K562 (cell line): Measurements from ENCODE around the gene GADD45GIP1. TPM values are rescaled to one million over a fixed set of nuclear protein-coding genes. Genes with fewer than 3 reads are reported as not detected.
A peak's percentile ranks its signal among the peaks of the same experiment; 100 is the strongest.

Source experiments
- ASH1L ChIP-seq: fragments of 450-650 bp; IDR thresholded peaks from 2 replicates; pipeline ENCODE4 v1.6.1; 2018; ENCODE audit warnings: borderline replicate concordance, mild to moderate bottlenecking, low read depth; ENCODE audit not compliant: partially characterized antibody
- BHLHE40 ChIP-seq: IDR thresholded peaks from 2 replicates; pipeline ENCODE4 v1.6.1; 2011; ENCODE audit warnings: low read length, improper control_type of control experiment
- CAMTA2 ChIP-seq: fragments of 250-450 bp; sonication (Bioruptor Pico); conservative IDR thresholded peaks from 2 replicates; pipeline ENCODE4 v1.5.1; 2022
- CHD1 ChIP-seq: fragments of 200-600 bp; sonication (generic); IDR thresholded peaks from one replicate; pipeline ENCODE4 v1.6.1; 2012; ENCODE audit warnings: mild to moderate bottlenecking, moderate library complexity, low read length, inconsistent platforms
- CUX1 ChIP-seq: fragments of 200-800 bp; sonication (Bioruptor generic); IDR thresholded peaks from 2 replicates; pipeline ENCODE4 v1.6.1; 2016; ENCODE audit warnings: missing genetic modification characterization, missing compliant biosample characterization
- GMEB1 ChIP-seq: fragments of 250-450 bp; sonication (Bioruptor Pico); IDR thresholded peaks from 2 replicates; pipeline ENCODE4 v1.4.0; 2020; ENCODE audit warnings: mild to moderate bottlenecking
- HMGXB4 ChIP-seq: sonication (generic); formaldehyde crosslinking; IDR thresholded peaks from 2 replicates; pipeline ENCODE4 v1.8.1; 2023; ENCODE audit warnings: mild to moderate bottlenecking, missing genetic modification reagents
- NFIX ChIP-seq: fragments of 250-450 bp; sonication (Bioruptor Pico); IDR thresholded peaks from 2 replicates; pipeline ENCODE4 v1.4.0; 2020; ENCODE audit warnings: low read depth, mild to moderate bottlenecking, moderate library complexity
- NR3C1 ChIP-seq: sonication (generic); formaldehyde crosslinking; IDR thresholded peaks from 2 replicates; pipeline ENCODE4 v1.8.1; 2022; ENCODE audit warnings: missing genetic modification reagents
- PHF8 ChIP-seq: fragments of 200-600 bp; sonication (generic); IDR thresholded peaks from 2 replicates; pipeline ENCODE4 v1.6.1; 2012; ENCODE audit warnings: mixed run types, mild to moderate bottlenecking, inconsistent platforms, low read length, moderate library complexity, borderline replicate concordance
- RUNX1 ChIP-seq: sonication (generic); IDR thresholded peaks from 2 replicates; pipeline ENCODE4 v1.6.1; 2016; ENCODE audit warnings: antibody characterized with exemption, low read depth
- STAT5B ChIP-seq: fragments of 250-450 bp; sonication (Bioruptor Pico); IDR thresholded peaks from 2 replicates; pipeline ENCODE4 v1.8.0; 2021; ENCODE audit warnings: mild to moderate bottlenecking, inconsistent platforms
- TRIM28 ChIP-seq: fragments of 450-650 bp; IDR thresholded peaks from 2 replicates; pipeline ENCODE4 v1.6.1; 2017
- U2AF1 ChIP-seq: fragments of 200-400 bp; formaldehyde crosslinking; optimal IDR thresholded peaks from 2 replicates; pipeline ENCODE3; 2017; ENCODE audit warnings: mild to moderate bottlenecking, low read depth, low read length, moderate library complexity
- ZKSCAN1 ChIP-seq: fragments of 150-350 bp; IDR thresholded peaks from 2 replicates; pipeline ENCODE4 v1.6.1; 2016; ENCODE audit warnings: low read depth, low read length
- ZNF282 ChIP-seq: sonication (generic); formaldehyde crosslinking; IDR thresholded peaks from 2 replicates; pipeline ENCODE4 v1.8.1; 2023; ENCODE audit warnings: missing genetic modification reagents
- ZNF584 ChIP-seq: fragments of 200-800 bp; sonication (Bioruptor generic); IDR thresholded peaks from 2 replicates; pipeline ENCODE4 v1.6.1; 2016; ENCODE audit warnings: low read depth, mild to moderate bottlenecking, missing genetic modification characterization, missing compliant biosample characterization
- ZNF655 ChIP-seq: fragments of 250-450 bp; sonication (Bioruptor Pico); IDR thresholded peaks from 2 replicates; pipeline ENCODE4 v1.5.0; 2021
- polyA plus RNA-seq, 8 experiments: library from polyadenylated mRNA; depleted of rRNA in 4 of 8; stranded (reverse) in 5 of 8; unstranded in 3 of 8; fragments of >200 nt; fragmentation: Nextera tagmentation in 2 of 8; fragmentation: Illumina TruSeq in 1 of 8; extraction: Ambion mirVana in 2 of 8; extraction: Trizol in 1 of 8; gene quantifications; 2 replicates each; pipeline versions ENCODE4 v1.2.1 to v1.2.3, GENCODE V29; 2011 to 2014; ENCODE audit warnings: inconsistent platforms in 1 of 8, missing spikeins in 1 of 8
- total RNA-seq, 7 experiments: library from RNA; depleted of rRNA in 6 of 7; stranded (reverse); fragments of >200 nt in 6 of 7; fragmentation: Illumina TruSeq in 2 of 7; extraction: Trizol in 2 of 7; gene quantifications; 2 replicates each; pipeline versions ENCODE4 v1.2.1 to v1.2.3, GENCODE V29; 2011 to 2021; ENCODE audit warnings: low replicate concordance in 1 of 7

Gene GADD45GIP1
- total and polyA plus RNA-seq, 9 of the 15 experiments (the other 6 are each of a cell fraction or from before 2014, with no cell fraction given), result 5.1 to 161 (median 29.2) TPM

GRCh38 chr19:12965017-12965811, 8.2 kb upstream of the GADD45GIP1 start (continued):
- TF ChIP-seq CUX1 (CRISPR knock-in tag) (no peak), ZNF655 (CRISPR knock-in tag) (no peak), STAT5B (CRISPR knock-in tag) (no peak), HMGXB4 (CRISPR knock-in tag) (peak; percentile 94; the same call in 1 of the 2 replicates), RUNX1 (no peak), ZNF584 (no peak), NR3C1 (CRISPR knock-in tag) (no peak), U2AF1 (no peak), ASH1L (peak; percentile 16), GMEB1 (CRISPR knock-in tag) (no peak), CAMTA2 (CRISPR knock-in tag) (no peak), ZKSCAN1 (no peak), TRIM28 (no peak), CHD1 (peak; percentile 84), ZNF282 (CRISPR knock-in tag) (no peak), PHF8 (peak; percentile 50; the same call in 1 of the 2 replicates), BHLHE40 (no peak), NFIX (CRISPR knock-in tag) (no peak)
